GM23338 (cell line): Measurements from ENCODE around the gene CYP2C19. TPM values are rescaled to one million over a fixed set of nuclear protein-coding genes. Genes with fewer than 3 reads are reported as not detected.

ENCODE experiments used
- ATAC-seq: fragments of 200-7000 bp; cut with Tn5 transposase; 3 replicates; pipeline ENCODE4 v1.9.1; 2020
- DNase-seq: peaks from one replicate; pipeline ENCODE4 v3.0.0-alpha.2; 2015; ENCODE audit warnings: low spot score
- H2AFZ ChIP-seq: fragments of 200-600 bp; sonication (generic); 2 replicates; pipeline ENCODE4 v1.8.0; 2016; ENCODE audit warnings: antibody characterized with exemption, mild to moderate bottlenecking, moderate library complexity
- H3F3A ChIP-seq: fragments of 200-600 bp; sonication (generic); replicated peaks from 2 replicates; pipeline ENCODE4 v1.8.0; 2017; ENCODE audit warnings: antibody characterized with exemption, mixed run types, low read depth
- H3K27ac ChIP-seq: fragments of 200-600 bp; sonication (generic); 2 replicates; pipeline ENCODE4 v1.6.1; 2016; ENCODE audit warnings: low read depth
- H3K27me3 ChIP-seq: fragments of 200-600 bp; sonication (generic); 2 replicates; pipeline ENCODE4 v1.8.0; 2016; ENCODE audit warnings: mild to moderate bottlenecking, mixed run types, moderate library complexity; ENCODE audit not compliant: insufficient read depth
- H3K36me3 ChIP-seq: fragments of 200-600 bp; sonication (generic); 2 replicates; pipeline ENCODE4 v1.8.0; 2016; ENCODE audit warnings: mild to moderate bottlenecking; ENCODE audit not compliant: insufficient read depth
- H3K4me1 ChIP-seq: fragments of 200-600 bp; sonication (generic); 2 replicates; pipeline ENCODE4 v1.8.0; 2016; ENCODE audit warnings: mild to moderate bottlenecking, moderate library complexity; ENCODE audit not compliant: insufficient read depth
- H3K4me2 ChIP-seq: fragments of 200-600 bp; sonication (generic); 2 replicates; pipeline ENCODE4 v1.7.1; 2017; ENCODE audit warnings: mixed run types
- H3K4me3 ChIP-seq: fragments of 200-600 bp; sonication (generic); 2 replicates; pipeline ENCODE4 v1.6.1; 2016; ENCODE audit warnings: mixed run types
- H3K79me2 ChIP-seq: fragments of 200-600 bp; sonication (generic); replicated peaks from 2 replicates; pipeline ENCODE4 v1.8.0; 2017; ENCODE audit warnings: mild to moderate bottlenecking; ENCODE audit not compliant: insufficient read depth
- H3K9me2 ChIP-seq: fragments of 200-600 bp; sonication (generic); 2 replicates; pipeline ENCODE4 v1.8.0; 2017; ENCODE audit not compliant: insufficient read depth
- H4K20me1 ChIP-seq: fragments of 200-600 bp; sonication (generic); replicated peaks from 2 replicates; pipeline ENCODE4 v1.8.0; 2017; ENCODE audit warnings: mild to moderate bottlenecking; ENCODE audit not compliant: insufficient read depth
- H3K27ac Mint-ChIP-seq: 2 replicates; pipeline ENCODE4 v1.8.0; 2020; ENCODE audit warnings: inconsistent platforms, mild to moderate bottlenecking, moderate library complexity, mixed read lengths
- H3K27me3 Mint-ChIP-seq: 3 replicates; pipeline ENCODE4 v1.8.0; 2022; ENCODE audit warnings: low read depth, mild to moderate bottlenecking, moderate library complexity, mixed read lengths, inconsistent platforms; ENCODE audit not compliant: insufficient read depth, poor library complexity
- H3K36me3 Mint-ChIP-seq: 3 replicates; pipeline ENCODE4 v1.8.0; 2021; ENCODE audit warnings: low read depth, mild to moderate bottlenecking, inconsistent platforms, moderate library complexity, mixed read lengths
- H3K4me1 Mint-ChIP-seq: 3 replicates; pipeline ENCODE4 v1.8.0; 2020; ENCODE audit warnings: mild to moderate bottlenecking, inconsistent platforms, mixed read lengths
- H3K4me3 Mint-ChIP-seq: 3 replicates; pipeline ENCODE4 v1.8.0; 2021; ENCODE audit warnings: moderate library complexity, mild to moderate bottlenecking, inconsistent platforms, mixed read lengths
- H3K9me3 Mint-ChIP-seq: 3 replicates; pipeline ENCODE4 v1.8.0; 2020; ENCODE audit warnings: moderate library complexity, mild to moderate bottlenecking, inconsistent platforms, mixed read lengths
- EZH2 ChIP-seq: fragments of 200-600 bp; sonication (generic); IDR thresholded peaks from one replicate; pipeline ENCODE4 v1.8.0; 2017; ENCODE audit warnings: antibody characterized with exemption, mild to moderate bottlenecking, low read depth; ENCODE audit not compliant: unreplicated experiment
- EZH2phosphoT487 ChIP-seq: fragments of 200-600 bp; sonication (generic); IDR thresholded peaks from one replicate; pipeline ENCODE4 v1.8.1; 2018; ENCODE audit warnings: antibody characterized with exemption; ENCODE audit not compliant: unreplicated experiment
- JUNB ChIP-seq: IDR thresholded peaks from one replicate; pipeline ENCODE4 v1.6.1; 2016; ENCODE audit warnings: antibody characterized with exemption; ENCODE audit not compliant: unreplicated experiment
- NANOG ChIP-seq: IDR thresholded peaks from 2 replicates; pipeline ENCODE4 v1.6.1; 2016; ENCODE audit warnings: antibody characterized with exemption, borderline replicate concordance
- POLR2AphosphoS5 ChIP-seq: IDR thresholded peaks from 2 replicates; pipeline ENCODE4 v1.6.1; 2016; ENCODE audit warnings: antibody characterized with exemption, low read depth
- REST ChIP-seq: IDR thresholded peaks from one replicate; pipeline ENCODE4 v1.6.1; 2018; ENCODE audit warnings: antibody characterized with exemption; ENCODE audit not compliant: unreplicated experiment
- STAT1 ChIP-seq: IDR thresholded peaks from one replicate; pipeline ENCODE4 v1.6.1; 2016; ENCODE audit warnings: antibody characterized with exemption; ENCODE audit not compliant: unreplicated experiment
- ZNF114 ChIP-seq: fragments of 250-450 bp; sonication (Bioruptor Pico); IDR thresholded peaks from 2 replicates; pipeline ENCODE4 v1.5.0; 2020; ENCODE audit warnings: mild to moderate bottlenecking, moderate library complexity
- ZNF331 ChIP-seq: fragments of 250-450 bp; sonication (Bioruptor Pico); IDR thresholded peaks from 2 replicates; pipeline ENCODE4 v1.5.0; 2020; ENCODE audit warnings: low read depth, mild to moderate bottlenecking, moderate library complexity
- polyA plus RNA-seq: library from polyadenylated mRNA; unstranded; fragments of >200 nt; fragmentation: Nextera tagmentation; extraction: Ambion mirVana; gene quantifications from 2 replicates; pipeline ENCODE4 v1.2.1, GENCODE V29; 2016
- total RNA-seq: library from RNA; depleted of rRNA; stranded (reverse); fragments of >200 nt; shearing (Covaris generic); gene quantifications from 2 replicates; pipeline ENCODE4 v1.2.3, GENCODE V29; 2014
- TF ChIP-seq, protein P1 (sequence below), 2 experiments: fragments of 200-600 bp in 1 of 2; sonication (generic) in 1 of 2; conservative IDR thresholded peaks; 2 replicates each; pipeline versions ENCODE4 v1.5.1 to v1.6.1; 2016 to 2017; ENCODE audit warnings: antibody characterized with exemption in 2 of 2, low read depth in 2 of 2, mild to moderate bottlenecking in 2 of 2, moderate library complexity in 1 of 2
- TF ChIP-seq, protein P2 (sequence below): fragments of 250-450 bp; sonication (Bioruptor Pico); IDR thresholded peaks from 2 replicates; pipeline ENCODE4 v1.5.0; 2020; ENCODE audit warnings: mild to moderate bottlenecking, moderate library complexity

The CYP2C19 gene
- total and polyA plus RNA-seq, 2 experiments from 2014 or later = 0.21 TPM; not detected in 1

DNA sequence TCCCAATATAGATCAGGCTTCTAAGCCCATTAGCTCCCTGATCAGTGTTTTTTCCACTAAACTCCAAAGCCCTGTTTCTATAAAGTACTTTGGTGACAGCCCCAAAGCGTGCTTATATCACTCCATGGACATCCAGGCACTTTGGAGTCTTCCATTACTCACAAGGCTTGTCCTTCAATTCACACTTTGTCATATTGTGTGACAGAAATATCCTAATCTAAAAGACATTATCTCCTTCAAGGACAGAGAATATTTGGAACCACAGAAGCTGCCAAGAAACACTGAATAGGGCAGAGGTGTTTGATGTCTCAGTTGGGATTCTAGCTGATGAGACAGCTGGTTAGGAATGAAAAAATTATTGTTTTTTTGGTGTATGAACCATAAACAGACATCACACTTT, 18.4 kb downstream of the CYP2C19 start:
- Histone ChIP-seq H2AFZ (no peak overlapping the region), H3K4me1 (no peaks in the 10 kb centered on the region), H3K4me3 (no peak overlapping the region), H3K27ac (no peak overlapping the region), H3K9me2 (peaks cover 7% of the 10 kb centered on the region), H3K36me3 (no peaks in the 10 kb centered on the region), H4K20me1 (no peaks in the 10 kb centered on the region), H3K4me2 (no peak overlapping the region), H3K27me3 (no peaks in the 10 kb centered on the region), H3F3A (no peaks in the 10 kb centered on the region), H3K79me2 (no peaks in the 10 kb centered on the region)
- H3K27ac Mint-ChIP-seq = no peak overlapping the region
- no peaks in the 10 kb centered on the region for H3K36me3 Mint-ChIP-seq
- no peak overlapping the region for H3K4me3 Mint-ChIP-seq
- TF ChIP-seq EZH2phosphoT487 (no peak), ZNF331 (CRISPR knock-in tag) (no peak), JUNB (no peak), ZNF114 (CRISPR knock-in tag) (no peak), NANOG (no peak), STAT1 (no peak), POLR2AphosphoS5 (no peak), EZH2 (no peak)
- TF ChIP-seq, protein P1, sequence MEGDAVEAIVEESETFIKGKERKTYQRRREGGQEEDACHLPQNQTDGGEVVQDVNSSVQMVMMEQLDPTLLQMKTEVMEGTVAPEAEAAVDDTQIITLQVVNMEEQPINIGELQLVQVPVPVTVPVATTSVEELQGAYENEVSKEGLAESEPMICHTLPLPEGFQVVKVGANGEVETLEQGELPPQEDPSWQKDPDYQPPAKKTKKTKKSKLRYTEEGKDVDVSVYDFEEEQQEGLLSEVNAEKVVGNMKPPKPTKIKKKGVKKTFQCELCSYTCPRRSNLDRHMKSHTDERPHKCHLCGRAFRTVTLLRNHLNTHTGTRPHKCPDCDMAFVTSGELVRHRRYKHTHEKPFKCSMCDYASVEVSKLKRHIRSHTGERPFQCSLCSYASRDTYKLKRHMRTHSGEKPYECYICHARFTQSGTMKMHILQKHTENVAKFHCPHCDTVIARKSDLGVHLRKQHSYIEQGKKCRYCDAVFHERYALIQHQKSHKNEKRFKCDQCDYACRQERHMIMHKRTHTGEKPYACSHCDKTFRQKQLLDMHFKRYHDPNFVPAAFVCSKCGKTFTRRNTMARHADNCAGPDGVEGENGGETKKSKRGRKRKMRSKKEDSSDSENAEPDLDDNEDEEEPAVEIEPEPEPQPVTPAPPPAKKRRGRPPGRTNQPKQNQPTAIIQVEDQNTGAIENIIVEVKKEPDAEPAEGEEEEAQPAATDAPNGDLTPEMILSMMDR (conservative IDR thresholded peaks at IDR 0.05; ENCODE audit: low read depth in 2 of 2) = no peak
- H3K9me3 Mint-ChIP-seq = no peaks in the 10 kb centered on the region; the same call in 1 of the 3 replicates
- ATAC-seq = no peak
- no peaks in the 10 kb centered on the region for H3K4me1 Mint-ChIP-seq
- peaks cover 1% of the 10 kb centered on the region for H3K27me3 Mint-ChIP-seq
- no peak for DNase-seq

- DNase-seq (no peak), ATAC-seq (no peak)
- no peaks in the 10 kb centered on the region for H3K9me3 Mint-ChIP-seq
- no peaks in the 10 kb centered on the region for H3K27me3 Mint-ChIP-seq
- no peak overlapping the region for H3K4me2 ChIP-seq
- no peaks in the 10 kb centered on the region for H3K36me3 ChIP-seq
- H3K79me2 ChIP-seq = no peaks in the 10 kb centered on the region
- peaks cover 3% of the 10 kb centered on the region; the same call in 1 of the 2 replicates for H3K9me2 ChIP-seq
- H3K36me3 Mint-ChIP-seq = no peaks in the 10 kb centered on the region
- no peak overlapping the region for H3K4me3 Mint-ChIP-seq
- H3K4me1 Mint-ChIP-seq = no peaks in the 10 kb centered on the region
- H3K4me3 ChIP-seq = no peak overlapping the region
- no peak overlapping the region for H3K27ac Mint-ChIP-seq
- H3F3A ChIP-seq = no peaks in the 10 kb centered on the region
- H3K27me3 ChIP-seq = no peaks in the 10 kb centered on the region
- no peaks in the 10 kb centered on the region for H3K4me1 ChIP-seq
- no peaks in the 10 kb centered on the region for H4K20me1 ChIP-seq
- H3K27ac ChIP-seq = no peak overlapping the region
- no peak overlapping the region for H2AFZ ChIP-seq
- no peak for TF ChIP-seq ZNF114 (CRISPR knock-in tag)
- TF ChIP-seq POLR2AphosphoS5 = no peak
- no peak for TF ChIP-seq NANOG
- TF ChIP-seq EZH2 = no peak
- no peak for TF ChIP-seq STAT1
- TF ChIP-seq, protein P2, sequence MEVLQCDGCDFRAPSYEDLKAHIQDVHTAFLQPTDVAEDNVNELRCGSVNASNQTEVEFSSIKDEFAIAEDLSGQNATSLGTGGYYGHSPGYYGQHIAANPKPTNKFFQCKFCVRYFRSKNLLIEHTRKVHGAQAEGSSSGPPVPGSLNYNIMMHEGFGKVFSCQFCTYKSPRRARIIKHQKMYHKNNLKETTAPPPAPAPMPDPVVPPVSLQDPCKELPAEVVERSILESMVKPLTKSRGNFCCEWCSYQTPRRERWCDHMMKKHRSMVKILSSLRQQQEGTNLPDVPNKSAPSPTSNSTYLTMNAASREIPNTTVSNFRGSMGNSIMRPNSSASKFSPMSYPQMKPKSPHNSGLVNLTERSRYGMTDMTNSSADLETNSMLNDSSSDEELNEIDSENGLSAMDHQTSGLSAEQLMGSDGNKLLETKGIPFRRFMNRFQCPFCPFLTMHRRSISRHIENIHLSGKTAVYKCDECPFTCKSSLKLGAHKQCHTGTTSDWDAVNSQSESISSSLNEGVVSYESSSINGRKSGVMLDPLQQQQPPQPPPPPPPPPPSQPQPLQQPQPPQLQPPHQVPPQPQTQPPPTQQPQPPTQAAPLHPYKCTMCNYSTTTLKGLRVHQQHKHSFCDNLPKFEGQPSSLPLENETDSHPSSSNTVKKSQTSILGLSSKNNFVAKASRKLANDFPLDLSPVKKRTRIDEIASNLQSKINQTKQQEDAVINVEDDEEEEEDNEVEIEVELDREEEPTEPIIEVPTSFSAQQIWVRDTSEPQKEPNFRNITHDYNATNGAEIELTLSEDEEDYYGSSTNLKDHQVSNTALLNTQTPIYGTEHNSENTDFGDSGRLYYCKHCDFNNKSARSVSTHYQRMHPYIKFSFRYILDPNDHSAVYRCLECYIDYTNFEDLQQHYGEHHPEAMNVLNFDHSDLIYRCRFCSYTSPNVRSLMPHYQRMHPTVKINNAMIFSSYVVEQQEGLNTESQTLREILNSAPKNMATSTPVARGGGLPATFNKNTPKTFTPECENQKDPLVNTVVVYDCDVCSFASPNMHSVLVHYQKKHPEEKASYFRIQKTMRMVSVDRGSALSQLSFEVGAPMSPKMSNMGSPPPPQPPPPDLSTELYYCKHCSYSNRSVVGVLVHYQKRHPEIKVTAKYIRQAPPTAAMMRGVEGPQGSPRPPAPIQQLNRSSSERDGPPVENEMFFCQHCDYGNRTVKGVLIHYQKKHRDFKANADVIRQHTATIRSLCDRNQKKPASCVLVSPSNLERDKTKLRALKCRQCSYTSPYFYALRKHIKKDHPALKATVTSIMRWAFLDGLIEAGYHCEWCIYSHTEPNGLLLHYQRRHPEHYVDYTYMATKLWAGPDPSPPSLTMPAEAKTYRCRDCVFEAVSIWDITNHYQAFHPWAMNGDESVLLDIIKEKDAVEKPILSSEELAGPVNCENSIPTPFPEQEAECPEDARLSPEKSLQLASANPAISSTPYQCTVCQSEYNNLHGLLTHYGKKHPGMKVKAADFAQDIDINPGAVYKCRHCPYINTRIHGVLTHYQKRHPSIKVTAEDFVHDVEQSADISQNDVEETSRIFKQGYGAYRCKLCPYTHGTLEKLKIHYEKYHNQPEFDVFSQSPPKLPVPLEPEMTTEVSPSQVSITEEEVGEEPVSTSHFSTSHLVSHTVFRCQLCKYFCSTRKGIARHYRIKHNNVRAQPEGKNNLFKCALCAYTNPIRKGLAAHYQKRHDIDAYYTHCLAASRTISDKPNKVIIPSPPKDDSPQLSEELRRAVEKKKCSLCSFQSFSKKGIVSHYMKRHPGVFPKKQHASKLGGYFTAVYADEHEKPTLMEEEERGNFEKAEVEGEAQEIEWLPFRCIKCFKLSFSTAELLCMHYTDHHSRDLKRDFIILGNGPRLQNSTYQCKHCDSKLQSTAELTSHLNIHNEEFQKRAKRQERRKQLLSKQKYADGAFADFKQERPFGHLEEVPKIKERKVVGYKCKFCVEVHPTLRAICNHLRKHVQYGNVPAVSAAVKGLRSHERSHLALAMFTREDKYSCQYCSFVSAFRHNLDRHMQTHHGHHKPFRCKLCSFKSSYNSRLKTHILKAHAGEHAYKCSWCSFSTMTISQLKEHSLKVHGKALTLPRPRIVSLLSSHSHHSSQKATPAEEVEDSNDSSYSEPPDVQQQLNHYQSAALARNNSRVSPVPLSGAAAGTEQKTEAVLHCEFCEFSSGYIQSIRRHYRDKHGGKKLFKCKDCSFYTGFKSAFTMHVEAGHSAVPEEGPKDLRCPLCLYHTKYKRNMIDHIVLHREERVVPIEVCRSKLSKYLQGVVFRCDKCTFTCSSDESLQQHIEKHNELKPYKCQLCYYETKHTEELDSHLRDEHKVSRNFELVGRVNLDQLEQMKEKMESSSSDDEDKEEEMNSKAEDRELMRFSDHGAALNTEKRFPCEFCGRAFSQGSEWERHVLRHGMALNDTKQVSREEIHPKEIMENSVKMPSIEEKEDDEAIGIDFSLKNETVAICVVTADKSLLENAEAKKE (CRISPR knock-in tag) = no peak
- no peak for TF ChIP-seq ZNF331 (CRISPR knock-in tag)
- TF ChIP-seq REST = no peak
These were observed 21.8 kb downstream of the CYP2C19 start for GRCh38 chr10:94784256-94784655.
